Tibial artery (tissue), 4 donors: Measurements from ENCODE around the gene PPM1L.

Experiments used
- DNase-seq, 2 donors: peaks; one replicate each; pipeline ENCODE4 v3.0.0-alpha.2; 2019
- H3K27ac ChIP-seq, 2 donors: fragments of 200-600 bp; sonication (generic) in 1 of 2; 1 replicate in 1 of 2; 2 replicates in 1 of 2; pipeline ENCODE4 v1.5.1; 2018 to 2019; ENCODE audit warnings: mild to moderate bottlenecking in 1 of 2
- H3K27me3 ChIP-seq, 2 donors: fragments of 200-600 bp; sonication (generic) in 1 of 2; one replicate each; pipeline versions ENCODE4 v1.5.1 to v1.6.0; 2016 to 2019
- H3K36me3 ChIP-seq, 3 donors: fragments of 200-600 bp; sonication (generic) in 2 of 3; one replicate each; pipeline ENCODE4 v1.5.1; 2016 to 2019; ENCODE audit warnings: mild to moderate bottlenecking in 2 of 3
- H3K4me1 ChIP-seq, 4 donors: fragments of 200-600 bp; sonication (generic) in 2 of 4; 1 replicate in 3 of 4; 2 replicates in 1 of 4; pipeline ENCODE4 v1.5.1; 2016 to 2019
- H3K4me3 ChIP-seq, 2 donors: fragments of 200-600 bp; sonication (generic) in 1 of 2; 1 replicate in 1 of 2; 2 replicates in 1 of 2; pipeline ENCODE4 v1.5.1; 2018 to 2019; ENCODE audit warnings: mild to moderate bottlenecking in 2 of 2
- H3K9me3 ChIP-seq, 3 donors: fragments of 200-600 bp; sonication (generic) in 1 of 3; one replicate each; pipeline ENCODE4 v1.5.1; 2016 to 2019
- CTCF ChIP-seq, 2 experiments: fragments of 200-600 bp in 1 of 2; fragments of 450-650 bp in 1 of 2; IDR thresholded peaks; one replicate each; pipeline ENCODE4 v1.5.1; 2017 to 2019; ENCODE audit warnings: antibody characterized with exemption in 2 of 2, mild to moderate bottlenecking in 1 of 2, moderate library complexity in 1 of 2
- intact Hi-C: fragments of 100-400 bp; cut with DNase I; formaldehyde crosslinking; loops from one replicate; pipeline ENCODE4 v1.15.0; 2023; ENCODE audit warnings: low total_unique reads

The PPM1L gene

GRCh38 chr3:160968761-160969160 lies 212.7 kb downstream of the PPM1L start:
- Histone ChIP-seq H3K27ac (no peak overlapping the region), H3K27me3 (no peaks in the 10 kb centered on the region), H3K4me1 (no peaks in the 10 kb centered on the region), H3K4me3 (no peak overlapping the region), H3K36me3 (no peaks in the 10 kb centered on the region), H3K9me3 (no peaks in the 10 kb centered on the region)
- no peak for DNase-seq
- intact Hi-C loops: no loop called here
- no peak for TF ChIP-seq CTCF (IDR thresholded peaks at IDR 0.05)

GRCh38 chr3:160973067-160973809 lies 217.2 kb downstream of the PPM1L start:
- Histone ChIP-seq H3K36me3 (no peaks in the 10 kb centered on the region), H3K4me1 (no peaks in the 10 kb centered on the region), H3K27ac (no peak overlapping the region), H3K27me3 (no peaks in the 10 kb centered on the region), H3K4me3 (no peak overlapping the region), H3K9me3 (no peaks in the 10 kb centered on the region)
- intact Hi-C loops: no loop called here
- no peak for TF ChIP-seq CTCF (IDR thresholded peaks at IDR 0.05)
- DNase-seq: no peak

DNA sequence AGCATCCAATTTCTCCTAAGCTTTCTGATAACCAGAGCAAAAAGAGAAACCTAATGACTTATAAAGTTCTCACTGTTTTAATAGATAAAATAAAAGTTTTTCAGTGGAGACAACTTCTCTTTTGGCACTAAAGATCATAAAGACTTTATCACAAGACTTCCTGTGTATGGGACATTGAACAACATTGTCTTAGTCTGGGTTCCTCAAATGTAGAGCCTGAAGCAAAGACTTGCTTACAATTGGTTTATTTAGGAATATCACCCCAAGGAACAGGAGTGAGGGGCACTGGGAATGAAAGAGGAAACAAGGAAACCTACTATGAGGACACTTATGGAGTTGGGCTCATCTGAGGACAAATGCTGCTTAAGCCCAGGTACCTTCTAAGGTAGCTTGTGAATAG lies 221.7 kb downstream of the PPM1L start:
- DNase-seq: no peak
- Histone ChIP-seq H3K27ac (no peak overlapping the region), H3K4me3 (no peak overlapping the region), H3K36me3 (no peaks in the 10 kb centered on the region), H3K27me3 (no peaks in the 10 kb centered on the region), H3K4me1 (no peaks in the 10 kb centered on the region), H3K9me3 (no peaks in the 10 kb centered on the region)
- no peak for TF ChIP-seq CTCF (IDR thresholded peaks at IDR 0.05)
- intact Hi-C loops: no loop called here

DNA sequence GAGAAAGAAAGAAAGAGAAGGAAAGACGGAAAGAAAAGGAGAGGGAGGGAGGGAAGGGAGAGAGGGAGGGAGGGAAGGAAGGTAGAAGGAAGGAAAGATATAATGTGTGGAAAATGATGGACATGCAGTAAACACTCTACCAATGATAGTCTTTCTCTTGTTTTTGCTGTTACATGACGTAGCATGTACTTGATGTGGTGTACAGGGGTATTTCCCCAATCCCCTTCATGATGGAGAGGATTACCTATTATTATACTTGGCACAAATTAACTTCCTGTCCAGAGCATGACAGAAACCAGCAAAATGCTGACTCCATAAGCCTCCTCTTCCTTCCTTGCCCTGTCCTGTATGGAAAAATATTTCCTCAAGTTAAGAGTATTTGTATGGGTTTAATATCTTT lies 224.7 kb downstream of the PPM1L start:
- TF ChIP-seq CTCF (IDR thresholded peaks at IDR 0.05): no peak
- intact Hi-C loops: no loop called here
- no peak overlapping the region for H3K27ac ChIP-seq

DNA sequence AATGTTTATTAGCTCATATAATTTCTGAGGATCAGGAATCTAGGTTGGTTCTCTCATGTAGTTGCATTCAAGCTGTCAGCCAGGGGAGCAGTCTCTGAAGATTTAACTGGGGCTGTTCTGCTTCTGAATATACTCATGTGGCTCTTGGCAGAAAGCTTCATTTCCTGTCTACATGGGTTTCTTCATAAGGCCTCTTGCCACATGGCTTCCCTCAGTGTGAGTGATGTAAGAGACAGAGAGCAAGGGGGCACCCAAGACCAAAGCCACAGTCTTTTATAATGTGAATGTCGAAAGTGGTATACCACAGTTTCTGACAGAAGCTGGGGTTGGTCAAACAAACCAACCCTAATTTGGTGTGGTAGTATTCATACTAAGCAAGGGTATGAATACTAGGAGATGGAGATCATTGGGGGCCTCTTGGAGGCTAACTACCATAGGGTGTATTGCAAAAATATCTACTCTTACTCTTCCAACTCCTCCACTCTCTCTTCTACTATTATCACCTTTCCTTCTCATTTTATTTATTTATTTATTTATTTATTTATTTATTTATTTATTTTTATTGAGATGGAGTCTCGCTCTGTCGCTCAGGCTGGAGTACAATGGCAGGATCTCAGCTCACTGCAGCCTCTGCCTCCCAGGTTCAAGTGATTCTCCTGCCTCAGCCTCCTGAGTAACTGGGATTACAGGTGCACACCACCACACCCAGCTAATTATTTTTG lies 225.3 kb downstream of the PPM1L start:
- intact Hi-C loops: no loop called here
- peak in 1 of 2 donors; percentile 48 for DNase-seq
- H3K27ac ChIP-seq: no peak overlapping the region

More for the DNA sequence above, 224.7 kb downstream of the PPM1L start:
- Histone ChIP-seq H3K27me3 (no peaks in the 10 kb centered on the region), H3K4me1 (no peaks in the 10 kb centered on the region), H3K4me3 (no peak overlapping the region), H3K9me3 (peaks cover 0 to 10% (median 0%) of the 10 kb centered on the region in 3 donors), H3K36me3 (no peaks in the 10 kb centered on the region)
- DNase-seq: no peak

More for the DNA sequence above, 225.3 kb downstream of the PPM1L start:
- TF ChIP-seq CTCF (IDR thresholded peaks at IDR 0.05): no peak
- H3K4me1 ChIP-seq: no peaks in the 10 kb centered on the region
- H3K4me3 ChIP-seq: no peak overlapping the region
- peaks cover 0 to 10% (median 0%) of the 10 kb centered on the region in 3 donors for H3K9me3 ChIP-seq
- no peaks in the 10 kb centered on the region for H3K27me3 ChIP-seq
- no peaks in the 10 kb centered on the region for H3K36me3 ChIP-seq
